Mesenchymal stem cell (in vitro differentiated cells and primary cell): ENCODE data around the gene CHRM5.

Experiments
- DNase-seq: peaks from one replicate; pipeline ENCODE4 v3.0.0-alpha.2; 2013
- H2AFZ ChIP-seq: one replicate; pipeline ENCODE4 v1.6.1; 2013; ENCODE audit warnings: low read depth, mild to moderate bottlenecking, control low read depth, inconsistent platforms, low read length, moderate library complexity
- H2AK5ac ChIP-seq: 2 replicates; pipeline ENCODE4 v1.6.1; 2013; ENCODE audit warnings: low read length, moderate library complexity, mild to moderate bottlenecking, inconsistent platforms; ENCODE audit not compliant: severe bottlenecking
- H2BK120ac ChIP-seq: one replicate; pipeline ENCODE4 v1.6.1; 2013; ENCODE audit warnings: low read depth, mild to moderate bottlenecking, inconsistent platforms, low read length, moderate library complexity
- H2BK12ac ChIP-seq, 2 experiments: one replicate each; pipeline ENCODE4 v1.6.1; 2013; ENCODE audit warnings: inconsistent platforms in 2 of 2, low read length in 2 of 2, mild to moderate bottlenecking in 2 of 2, moderate library complexity in 2 of 2, control low read depth in 1 of 2
- H2BK15ac ChIP-seq: one replicate; pipeline ENCODE4 v1.6.1; 2013; ENCODE audit warnings: mild to moderate bottlenecking, low read depth, inconsistent platforms; ENCODE audit not compliant: poor library complexity, severe bottlenecking
- H2BK5ac ChIP-seq: 2 replicates; pipeline ENCODE4 v1.6.1; 2013; ENCODE audit warnings: low read depth, mild to moderate bottlenecking, low read length, control low read depth, inconsistent platforms; ENCODE audit not compliant: poor library complexity, severe bottlenecking
- H3K14ac ChIP-seq, 2 experiments: one replicate each; pipeline ENCODE4 v1.6.1; 2013; ENCODE audit warnings: inconsistent platforms in 2 of 2, low read length in 2 of 2, control low read depth in 1 of 2, mild to moderate bottlenecking in 1 of 2, moderate library complexity in 1 of 2
- H3K18ac ChIP-seq, 2 experiments: one replicate each; pipeline ENCODE4 v1.6.1; 2013; ENCODE audit warnings: inconsistent platforms in 2 of 2, low read length in 2 of 2, control low read depth in 1 of 2, low read depth in 1 of 2, mild to moderate bottlenecking in 1 of 2
- H3K23ac ChIP-seq, 2 experiments: one replicate each; pipeline ENCODE4 v1.6.1; 2013; ENCODE audit warnings: inconsistent platforms in 2 of 2, low read length in 2 of 2, mild to moderate bottlenecking in 2 of 2, moderate library complexity in 2 of 2, control low read depth in 1 of 2
- H3K27ac ChIP-seq: 2 replicates; pipeline ENCODE4 v1.5.1; 2013; ENCODE audit warnings: mild to moderate bottlenecking, moderate library complexity, low read length, control low read depth, inconsistent platforms; ENCODE audit not compliant: poor library complexity, severe bottlenecking
- H3K27me3 ChIP-seq, 2 experiments: 2 replicates each; pipeline versions ENCODE4 v1.6.1 to v1.7.0; 2013; ENCODE audit warnings: low read length in 2 of 2, mild to moderate bottlenecking in 2 of 2, moderate library complexity in 2 of 2, control low read depth in 1 of 2, inconsistent platforms in 1 of 2; ENCODE audit not compliant: control insufficient read depth in 1 of 2, insufficient read depth in 1 of 2
- H3K36me3 ChIP-seq, 2 experiments: 2 replicates each; pipeline versions ENCODE4 v1.6.1 to v1.7.0; 2013; ENCODE audit warnings: low read length in 2 of 2, control low read depth in 1 of 2, inconsistent platforms in 1 of 2, low read depth in 1 of 2, mild to moderate bottlenecking in 1 of 2; ENCODE audit not compliant: insufficient read depth in 2 of 2, control insufficient read depth in 1 of 2
- H3K4ac ChIP-seq, 2 experiments: one replicate each; pipeline ENCODE4 v1.6.1; 2013; ENCODE audit warnings: inconsistent platforms in 2 of 2, low read length in 2 of 2, mild to moderate bottlenecking in 2 of 2, moderate library complexity in 2 of 2, control low read depth in 1 of 2, low read depth in 1 of 2
- H3K4me1 ChIP-seq: 2 replicates; pipeline ENCODE4 v1.6.1; 2013; ENCODE audit warnings: low read depth, low read length, control low read depth; ENCODE audit not compliant: control insufficient read depth, insufficient read depth
- H3K4me2 ChIP-seq: 2 replicates; pipeline ENCODE4 v1.6.1; 2013; ENCODE audit warnings: low read length, mild to moderate bottlenecking, inconsistent platforms; ENCODE audit not compliant: poor library complexity, severe bottlenecking
- H3K4me3 ChIP-seq, 2 experiments: 2 replicates each; pipeline versions ENCODE4 v1.5.1 to v1.7.0; 2013; ENCODE audit warnings: low read length in 2 of 2, mild to moderate bottlenecking in 2 of 2, control low read depth in 1 of 2, low read depth in 1 of 2; ENCODE audit not compliant: insufficient read depth in 1 of 2
- H3K79me1 ChIP-seq: replicated peaks from 2 replicates; pipeline ENCODE4 v1.6.1; 2013; ENCODE audit warnings: mild to moderate bottlenecking, control low read depth, low read length, inconsistent platforms; ENCODE audit not compliant: poor library complexity, severe bottlenecking
- H3K9ac ChIP-seq: 2 replicates; pipeline ENCODE4 v1.7.0; 2013; ENCODE audit warnings: mild to moderate bottlenecking, low read length, moderate library complexity
- H3K9me3 ChIP-seq: 2 replicates; pipeline ENCODE4 v1.7.0; 2013; ENCODE audit warnings: mild to moderate bottlenecking, low read length; ENCODE audit not compliant: control insufficient read depth
- H4K8ac ChIP-seq: one replicate; pipeline ENCODE4 v1.6.1; 2013; ENCODE audit warnings: inconsistent platforms, mild to moderate bottlenecking, low read length, moderate library complexity
- H4K91ac ChIP-seq: one replicate; pipeline ENCODE4 v1.6.1; 2013; ENCODE audit warnings: mild to moderate bottlenecking, low read length, inconsistent platforms
- WGBS: methylation state at CpG from one replicate; pipeline ENCODE4 v1.1.7; 2013; ENCODE audit warnings: mixed read lengths; 5-methylcytosine and 5-hydroxymethylcytosine counted together

The CHRM5 gene

DNA sequence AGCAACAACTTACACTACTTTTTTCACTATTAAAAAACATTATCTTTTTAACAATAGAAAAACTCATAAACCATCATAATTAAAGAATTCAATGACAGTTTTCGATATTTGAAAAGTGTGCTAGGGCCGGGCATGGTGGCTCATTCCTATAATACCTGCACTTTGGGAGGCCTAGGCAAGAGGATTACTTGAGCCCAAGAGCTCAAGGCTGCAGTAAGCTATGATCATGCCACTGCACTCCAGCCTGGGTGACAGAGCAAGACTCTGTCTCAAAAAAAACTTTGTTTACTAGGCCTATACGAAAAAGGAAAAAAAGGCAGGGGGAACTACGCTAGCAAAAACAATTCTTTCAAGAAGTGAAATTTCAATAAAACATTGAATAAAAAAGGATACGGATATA is 42.6 kb downstream of the CHRM5 start:
- no peaks in the 10 kb centered on the region for H3K9me3 ChIP-seq
- H3K4me3 ChIP-seq = no peak overlapping the region
- no peak overlapping the region for H2BK12ac ChIP-seq
- H3K27ac ChIP-seq = no peak overlapping the region
- H3K14ac ChIP-seq = no peak overlapping the region
- H2AK5ac ChIP-seq = no peak overlapping the region
- DNase-seq = no peak
- H3K27me3 ChIP-seq = no peaks in the 10 kb centered on the region
- over 99% methylated on average over 3 of the region's 5 CpGs for WGBS
- H3K4me2 ChIP-seq = no peak overlapping the region
- no peaks in the 10 kb centered on the region for H3K36me3 ChIP-seq
- H2BK120ac ChIP-seq = no peak overlapping the region
- H3K23ac ChIP-seq = no peak overlapping the region
- H3K4me1 ChIP-seq = no peaks in the 10 kb centered on the region
- no peak overlapping the region for H4K91ac ChIP-seq
- H3K79me1 ChIP-seq = peaks cover 21% of the 10 kb centered on the region
- H3K9ac ChIP-seq = no peak overlapping the region
- no peak overlapping the region for H2BK15ac ChIP-seq
- H3K18ac ChIP-seq = no peak overlapping the region
- no peak overlapping the region for H3K4ac ChIP-seq
- no peak overlapping the region for H2AFZ ChIP-seq
- H4K8ac ChIP-seq = no peak overlapping the region
- no peak overlapping the region for H2BK5ac ChIP-seq

GRCh38 chr15:34011481-34011880 is 43.2 kb downstream of the CHRM5 start:
- H3K27ac ChIP-seq = no peak overlapping the region
- H3K4me2 ChIP-seq = no peak overlapping the region
- no peak overlapping the region for H2AFZ ChIP-seq
- H2AK5ac ChIP-seq = no peak overlapping the region
- no peaks in the 10 kb centered on the region for H3K27me3 ChIP-seq
- H4K8ac ChIP-seq = no peak overlapping the region
- no peak overlapping the region for H3K14ac ChIP-seq
- no peak overlapping the region for H3K4ac ChIP-seq
- WGBS = 87% methylated on average over 2 of the region's 2 CpGs
- H2BK5ac ChIP-seq = no peak overlapping the region
- H2BK15ac ChIP-seq = no peak overlapping the region
- H3K79me1 ChIP-seq = peaks cover 16% of the 10 kb centered on the region
- no peak overlapping the region for H3K23ac ChIP-seq
- no peak overlapping the region for H4K91ac ChIP-seq
- no peak overlapping the region for H3K4me3 ChIP-seq
- H3K9ac ChIP-seq = no peak overlapping the region
- no peak overlapping the region for H3K18ac ChIP-seq
- H2BK12ac ChIP-seq = no peak overlapping the region
- H3K36me3 ChIP-seq = no peaks in the 10 kb centered on the region
- no peaks in the 10 kb centered on the region for H3K9me3 ChIP-seq
- H2BK120ac ChIP-seq = no peak overlapping the region
- no peaks in the 10 kb centered on the region for H3K4me1 ChIP-seq
- DNase-seq = no peak

- Histone ChIP-seq H4K8ac (no peak overlapping the region), H2AFZ (no peak overlapping the region), H3K4me2 (no peak overlapping the region), H3K18ac (no peak overlapping the region), H3K79me1 (peaks cover 18% of the 10 kb centered on the region), H3K27ac (no peak overlapping the region), H3K4me1 (peaks cover 2% of the 10 kb centered on the region), H3K4ac (no peak overlapping the region), H3K23ac (no peak overlapping the region), H2BK12ac (no peak overlapping the region), H3K9ac (no peak overlapping the region), H2BK15ac (no peak overlapping the region), H2BK5ac (no peak overlapping the region), H3K9me3 (no peaks in the 10 kb centered on the region), H4K91ac (no peak overlapping the region), H3K36me3 (no peaks in the 10 kb centered on the region), H3K27me3 (no peaks in the 10 kb centered on the region), H3K4me3 (no peak overlapping the region), H2AK5ac (no peak overlapping the region), H3K14ac (no peak overlapping the region), H2BK120ac (no peak overlapping the region)
- 91% methylated on average over 4 of the region's 4 CpGs for WGBS
- no peak for DNase-seq
Measured at GRCh38 chr15:34012461-34013028, 44.2 kb downstream of the CHRM5 start.

- Histone ChIP-seq H2BK12ac (no peak overlapping the region), H2BK15ac (no peak overlapping the region), H3K14ac (no peak overlapping the region), H2AK5ac (peak overlapping the region; percentile 57), H3K27ac (no peak overlapping the region), H3K36me3 (peaks cover 0 to 8% of the 10 kb centered on the region in 2 experiments), H3K4me2 (no peak overlapping the region), H3K9me3 (no peaks in the 10 kb centered on the region), H2BK5ac (no peak overlapping the region), H4K91ac (no peak overlapping the region), H3K4me1 (peaks cover 2% of the 10 kb centered on the region), H2BK120ac (no peak overlapping the region), H3K23ac (no peak overlapping the region), H4K8ac (no peak overlapping the region), H3K4ac (no peak overlapping the region), H3K9ac (no peak overlapping the region), H3K18ac (no peak overlapping the region), H3K79me1 (peaks cover 14% of the 10 kb centered on the region), H2AFZ (no peak overlapping the region), H3K27me3 (no peaks in the 10 kb centered on the region), H3K4me3 (no peak overlapping the region)
- WGBS = 95% methylated on average over 9 of the region's 9 CpGs
- DNase-seq = no peak
Measured at GRCh38 chr15:34013746-34014145, 45.4 kb downstream of the CHRM5 start.
